GM12875 (cell line): ENCODE data around the gene CPSF4.
A peak's percentile ranks its signal among the peaks of the same experiment; 100 is the strongest.

Experiments used
- H3K4me3 ChIP-seq: one replicate; pipeline ENCODE4 v1.5.1; 2011; ENCODE audit warnings: low read depth, low read length, control low read depth
- CTCF ChIP-seq: IDR thresholded peaks from 2 replicates; pipeline ENCODE4 v1.5.1; 2011; ENCODE audit warnings: low read depth, mild to moderate bottlenecking, control low read depth, inconsistent platforms, low read length, moderate library complexity, borderline replicate concordance; ENCODE audit not compliant: insufficient read depth

The CPSF4 gene

GRCh38 chr7:99447943-99448342 is 9.2 kb downstream of the CPSF4 start:
- peak; percentile 45; the same call in 1 of the 2 replicates for TF ChIP-seq CTCF
- H3K4me3 ChIP-seq: no peak overlapping the region

GRCh38 chr7:99448855-99449254 is 10.1 kb downstream of the CPSF4 start:
- H3K4me3 ChIP-seq: no peak overlapping the region
- TF ChIP-seq CTCF: no peak

GRCh38 chr7:99449326-99449725 is 10.6 kb downstream of the CPSF4 start:
- H3K4me3 ChIP-seq: no peak overlapping the region
- TF ChIP-seq CTCF: no peak

- H3K4me3 ChIP-seq: no peak overlapping the region
- TF ChIP-seq CTCF: no peak
Observed at GRCh38 chr7:99451936-99452335, 13.2 kb downstream of the CPSF4 start.

- no peak for TF ChIP-seq CTCF
Observed at GRCh38 chr7:99452541-99452940, 13.8 kb downstream of the CPSF4 start.

GRCh38 chr7:99453105-99453504 is 14.4 kb downstream of the CPSF4 start:
- H3K4me3 ChIP-seq: no peak overlapping the region
- no peak for TF ChIP-seq CTCF

More at GRCh38 chr7:99452541-99452940, 13.8 kb downstream of the CPSF4 start:
- no peak overlapping the region for H3K4me3 ChIP-seq

- no peak for TF ChIP-seq CTCF
- H3K4me3 ChIP-seq: no peak overlapping the region
Observed at GRCh38 chr7:99455874-99456273, 17.1 kb downstream of the CPSF4 start.
